Testis (tissue), 2 donors: ENCODE results near the gene TGFA.

Experiments
- CTCF ChIP-seq, 3 experiments: fragments of 450-650 bp in 2 of 3; fragments of 200-600 bp in 1 of 3; sonication (generic) in 1 of 3; IDR thresholded peaks; one replicate each; pipeline ENCODE4 v1.5.1; 2016 to 2019; ENCODE audit warnings: antibody characterized with exemption in 3 of 3, mild to moderate bottlenecking in 2 of 3, moderate library complexity in 1 of 3
- POLR2A ChIP-seq: fragments of 450-650 bp; IDR thresholded peaks from one replicate; pipeline ENCODE4 v1.6.1; 2017; ENCODE audit warnings: antibody characterized with exemption, mild to moderate bottlenecking, moderate library complexity

GRCh38 chr2:70403267-70404053, 150.2 kb downstream of the TGFA start:
- TF ChIP-seq CTCF (IDR thresholded peaks at IDR 0.05) (no peak), POLR2A (no peak)
